Measurements from ENCODE around the gene LAIR2.

DNA sequence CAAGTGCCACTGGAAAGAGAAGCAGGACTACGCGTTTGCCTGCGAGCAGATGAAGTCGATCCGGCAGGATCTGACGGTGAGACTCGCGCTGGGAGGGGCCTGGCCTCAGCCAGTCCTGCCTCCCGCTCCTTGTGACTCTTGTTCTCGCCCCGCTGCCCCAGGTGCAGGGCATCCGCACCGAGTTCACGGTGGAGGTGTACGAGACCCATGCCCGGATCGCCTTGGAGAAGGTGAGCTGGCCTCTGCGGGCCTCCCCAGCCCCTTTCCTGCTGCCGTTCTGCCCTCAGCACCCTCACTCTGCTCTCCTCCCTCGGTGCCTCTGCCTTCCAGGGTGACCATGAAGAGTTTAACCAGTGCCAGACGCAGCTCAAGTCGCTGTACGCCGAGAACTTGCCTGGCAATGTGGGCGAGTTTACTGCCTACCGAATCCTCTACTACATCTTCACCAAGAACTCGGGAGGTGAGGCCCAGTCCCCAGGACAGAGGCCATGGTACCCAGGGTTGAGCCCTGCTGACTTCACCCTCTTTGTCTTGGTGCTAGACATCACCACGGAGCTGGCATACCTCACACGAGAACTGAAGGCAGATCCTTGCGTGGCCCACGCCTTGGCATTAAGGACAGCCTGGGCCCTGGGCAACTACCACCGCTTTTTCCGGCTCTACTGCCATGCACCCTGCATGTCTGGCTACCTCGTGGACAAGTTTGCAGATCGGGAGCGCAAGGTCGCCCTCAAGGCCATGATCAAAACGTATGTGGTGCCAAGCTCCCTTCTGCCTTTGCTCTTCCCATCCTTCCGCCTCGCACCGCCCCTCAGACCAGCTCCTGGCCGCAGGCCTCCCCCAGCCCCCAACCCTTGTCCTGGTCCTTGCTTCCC is 44.6 kb upstream of the LAIR2 start:
- TF ChIP-seq, protein P1, sequence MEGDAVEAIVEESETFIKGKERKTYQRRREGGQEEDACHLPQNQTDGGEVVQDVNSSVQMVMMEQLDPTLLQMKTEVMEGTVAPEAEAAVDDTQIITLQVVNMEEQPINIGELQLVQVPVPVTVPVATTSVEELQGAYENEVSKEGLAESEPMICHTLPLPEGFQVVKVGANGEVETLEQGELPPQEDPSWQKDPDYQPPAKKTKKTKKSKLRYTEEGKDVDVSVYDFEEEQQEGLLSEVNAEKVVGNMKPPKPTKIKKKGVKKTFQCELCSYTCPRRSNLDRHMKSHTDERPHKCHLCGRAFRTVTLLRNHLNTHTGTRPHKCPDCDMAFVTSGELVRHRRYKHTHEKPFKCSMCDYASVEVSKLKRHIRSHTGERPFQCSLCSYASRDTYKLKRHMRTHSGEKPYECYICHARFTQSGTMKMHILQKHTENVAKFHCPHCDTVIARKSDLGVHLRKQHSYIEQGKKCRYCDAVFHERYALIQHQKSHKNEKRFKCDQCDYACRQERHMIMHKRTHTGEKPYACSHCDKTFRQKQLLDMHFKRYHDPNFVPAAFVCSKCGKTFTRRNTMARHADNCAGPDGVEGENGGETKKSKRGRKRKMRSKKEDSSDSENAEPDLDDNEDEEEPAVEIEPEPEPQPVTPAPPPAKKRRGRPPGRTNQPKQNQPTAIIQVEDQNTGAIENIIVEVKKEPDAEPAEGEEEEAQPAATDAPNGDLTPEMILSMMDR (IDR thresholded peaks at IDR 0.05 in 2 of 3, conservative IDR thresholded peaks at IDR 0.05 in 1 of 3; ENCODE audit: borderline replicate concordance in 1 of 3, insufficient read depth in 1 of 3, low read depth in 2 of 3, low read length in 2 of 3): no peak
- TF ChIP-seq ZFX (IDR thresholded peaks at IDR 0.05) (no peak), JUND (IDR thresholded peaks at IDR 0.05) (no peak), EZH2 (IDR thresholded peaks at IDR 0.05) (no peak), POLR2AphosphoS5 (IDR thresholded peaks at IDR 0.05; ENCODE audit: low read depth, low read length) (no peak)
- TF ChIP-seq, protein P2, sequence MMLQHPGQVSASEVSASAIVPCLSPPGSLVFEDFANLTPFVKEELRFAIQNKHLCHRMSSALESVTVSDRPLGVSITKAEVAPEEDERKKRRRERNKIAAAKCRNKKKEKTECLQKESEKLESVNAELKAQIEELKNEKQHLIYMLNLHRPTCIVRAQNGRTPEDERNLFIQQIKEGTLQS (IDR thresholded peaks at IDR 0.05): no peak

Measured in HCT116 (cell line).